Left hindlimb (tissue), 1 donor: ENCODE measurements around the gene ZFYVE1.
A peak's percentile ranks its signal among the peaks of the same experiment; 100 is the strongest.
"Not testable (repeated sequence)": the region's sequence is repeated elsewhere in the genome, so short reads cannot be mapped to it uniquely, and the experiment has no call there.

Experiments used
- DNase-seq: peaks from one replicate; pipeline ENCODE4 v3.0.0-alpha.2; 2018

The ZFYVE1 gene, protein sequence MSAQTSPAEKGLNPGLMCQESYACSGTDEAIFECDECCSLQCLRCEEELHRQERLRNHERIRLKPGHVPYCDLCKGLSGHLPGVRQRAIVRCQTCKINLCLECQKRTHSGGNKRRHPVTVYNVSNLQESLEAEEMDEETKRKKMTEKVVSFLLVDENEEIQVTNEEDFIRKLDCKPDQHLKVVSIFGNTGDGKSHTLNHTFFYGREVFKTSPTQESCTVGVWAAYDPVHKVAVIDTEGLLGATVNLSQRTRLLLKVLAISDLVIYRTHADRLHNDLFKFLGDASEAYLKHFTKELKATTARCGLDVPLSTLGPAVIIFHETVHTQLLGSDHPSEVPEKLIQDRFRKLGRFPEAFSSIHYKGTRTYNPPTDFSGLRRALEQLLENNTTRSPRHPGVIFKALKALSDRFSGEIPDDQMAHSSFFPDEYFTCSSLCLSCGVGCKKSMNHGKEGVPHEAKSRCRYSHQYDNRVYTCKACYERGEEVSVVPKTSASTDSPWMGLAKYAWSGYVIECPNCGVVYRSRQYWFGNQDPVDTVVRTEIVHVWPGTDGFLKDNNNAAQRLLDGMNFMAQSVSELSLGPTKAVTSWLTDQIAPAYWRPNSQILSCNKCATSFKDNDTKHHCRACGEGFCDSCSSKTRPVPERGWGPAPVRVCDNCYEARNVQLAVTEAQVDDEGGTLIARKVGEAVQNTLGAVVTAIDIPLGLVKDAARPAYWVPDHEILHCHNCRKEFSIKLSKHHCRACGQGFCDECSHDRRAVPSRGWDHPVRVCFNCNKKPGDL

DNA sequence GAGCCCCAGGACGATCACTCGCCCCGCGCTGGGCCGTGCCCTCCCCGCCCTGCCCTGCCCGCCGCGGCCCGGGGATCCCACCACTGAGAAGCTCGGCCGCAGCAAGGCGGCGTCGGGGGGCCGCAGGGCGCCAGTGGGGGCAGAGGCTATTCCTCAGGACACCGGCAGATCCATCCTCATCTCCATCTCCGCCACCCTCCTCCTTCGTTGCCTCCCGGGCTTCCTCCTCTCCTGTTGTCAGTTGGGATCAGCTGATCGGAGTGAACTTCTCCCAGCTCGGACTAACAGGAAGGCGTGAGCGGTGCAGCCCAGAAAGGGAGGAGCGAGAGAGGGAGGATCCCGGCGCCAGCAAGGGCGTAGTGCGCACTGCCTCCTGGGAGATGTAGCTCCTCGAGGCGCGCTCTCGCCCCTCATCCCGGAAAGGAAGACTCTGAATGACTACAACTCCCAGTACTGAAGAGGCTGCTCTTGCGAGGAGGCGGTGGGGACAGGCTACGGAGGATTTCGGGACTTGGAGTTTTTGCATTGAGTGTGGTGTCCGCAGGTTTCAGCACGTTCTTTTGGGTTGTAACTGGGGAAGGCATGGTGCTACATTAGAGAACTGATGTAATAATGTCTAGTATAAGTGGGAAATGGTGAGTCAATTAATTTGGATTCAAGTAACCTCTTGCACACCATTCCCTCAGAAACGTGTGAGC is at the start of gene ZFYVE1:
TSS of gene ZFYVE1 (minus strand) at position 262 of the 698 bp plus-strand sequence. CDS start 2,598 bp downstream, outside the sequence.
- peak; percentile 98 for DNase-seq

- DNase-seq = no peak
These were observed 42.7 kb upstream of the ZFYVE1 start for GRCh38 chr14:73069585-73069984.

DNA sequence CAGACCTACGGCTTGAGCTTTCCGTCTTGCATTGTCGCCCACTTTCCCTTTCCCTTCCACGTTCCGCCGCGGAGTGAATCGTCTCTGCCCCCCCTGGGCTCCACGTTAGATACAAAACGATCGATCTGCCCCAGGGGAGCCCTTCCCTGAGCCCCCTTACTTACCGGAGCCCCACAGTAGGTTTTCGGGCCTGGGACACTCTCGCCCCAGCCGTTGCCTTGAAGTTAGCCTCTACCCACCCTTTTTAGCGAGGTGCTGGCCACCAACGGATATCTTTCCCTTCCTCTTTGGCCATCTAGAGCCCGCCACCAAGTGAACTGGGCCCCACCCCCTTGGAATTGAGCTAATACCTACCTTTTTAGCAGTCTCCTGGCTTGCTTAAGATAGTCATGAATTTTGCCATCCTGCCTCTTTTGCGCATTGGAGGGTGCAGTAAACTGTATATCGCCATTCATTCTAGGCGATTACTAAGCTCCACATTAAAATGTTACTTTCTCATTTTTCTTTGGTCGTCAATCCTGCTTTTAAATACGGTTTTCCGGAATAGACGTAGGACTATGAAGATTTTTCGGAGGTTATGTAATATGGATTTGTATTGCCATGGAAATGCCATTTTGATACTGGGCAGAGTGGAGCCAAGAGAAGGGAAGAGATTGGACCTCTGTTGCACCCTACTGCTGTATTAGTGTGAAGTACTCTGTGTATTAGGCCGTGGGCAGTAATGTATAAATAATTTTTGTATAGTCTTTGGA is 32.2 kb upstream of the ZFYVE1 start:
- DNase-seq = no peak

DNA sequence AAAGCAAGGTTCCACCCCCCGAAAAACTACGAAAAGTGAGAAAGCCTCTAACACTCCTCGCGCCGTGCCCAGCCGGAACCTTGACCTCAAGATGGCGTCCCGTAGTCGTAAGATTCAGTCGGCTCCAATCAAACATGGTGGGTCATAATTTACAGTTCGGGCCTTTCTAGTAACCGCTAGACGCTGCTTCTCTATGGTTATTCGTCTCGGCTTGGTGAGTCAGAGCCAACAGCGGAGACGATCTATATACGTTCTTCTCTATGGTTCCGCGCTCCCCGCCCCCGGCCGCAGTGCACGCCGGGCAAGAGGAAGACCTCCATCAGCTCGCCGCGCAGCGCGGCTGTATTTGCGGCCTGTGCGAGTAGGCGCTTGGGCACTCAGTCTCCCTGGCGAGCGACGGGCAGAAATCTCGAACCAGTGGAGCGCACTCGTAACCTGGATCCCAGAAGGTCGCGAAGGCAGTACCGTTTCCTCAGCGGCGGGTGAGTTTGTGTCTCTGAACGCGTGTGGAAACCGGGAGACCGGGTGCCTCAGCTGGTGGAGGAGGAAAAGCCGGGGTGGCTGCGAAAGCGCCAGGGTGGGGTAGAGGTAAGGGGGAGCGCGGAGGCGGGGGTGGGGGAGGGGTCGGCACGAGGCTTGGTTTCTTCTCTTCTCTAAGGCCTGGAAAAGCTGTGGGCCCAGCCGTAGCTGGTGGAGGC is 31.5 kb upstream of the ZFYVE1 start, which contains the start of gene RBM25:
TSS of gene RBM25 (plus strand) at position 311 of the 698 bp plus-strand sequence. CDS start 13,108 bp downstream, outside the sequence.
- DNase-seq = peak; percentile 97

DNA sequence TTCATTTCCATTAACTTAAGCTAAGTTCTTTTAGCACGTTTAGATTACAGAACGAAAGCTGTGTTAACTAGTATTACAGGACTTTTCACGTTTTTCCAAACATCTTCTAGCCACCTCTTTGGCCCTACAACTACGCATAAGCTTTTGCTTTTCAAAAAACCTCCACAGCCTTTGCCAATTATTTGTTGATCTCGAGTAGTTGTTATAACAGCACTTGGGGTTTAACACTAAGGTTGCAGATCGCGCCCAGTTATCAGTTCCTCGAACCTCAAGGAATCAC is 31.0 kb upstream of the ZFYVE1 start:
- DNase-seq = no peak

DNA sequence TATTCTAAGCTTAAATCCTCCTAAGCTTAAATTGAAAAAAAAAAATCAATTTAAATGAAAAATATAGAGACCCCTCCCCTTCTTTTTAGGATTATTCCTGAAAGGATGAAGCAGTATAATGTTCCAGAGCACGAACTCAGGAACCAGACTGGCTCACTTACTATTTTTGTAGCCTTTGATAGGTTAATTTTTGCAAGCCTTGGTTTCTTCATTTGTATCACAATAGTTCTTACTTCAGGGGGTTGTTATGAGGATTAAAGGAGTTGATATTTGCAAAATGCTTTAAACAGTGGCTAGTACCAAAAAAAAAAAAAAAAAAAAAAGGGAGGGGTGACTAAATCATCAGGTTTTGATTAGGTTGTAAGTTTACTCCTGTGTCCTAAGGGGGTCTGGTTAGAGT is 28.3 kb upstream of the ZFYVE1 start:
- no peak for DNase-seq

GRCh38 chr14:73049428-73049827 is 22.5 kb upstream of the ZFYVE1 start:
- no peak for DNase-seq

GRCh38 chr14:73047808-73048207 is 20.9 kb upstream of the ZFYVE1 start:
- DNase-seq = no peak

GRCh38 chr14:73036706-73037450 is 10.0 kb upstream of the ZFYVE1 start:
- DNase-seq = not testable (repeated sequence)

GRCh38 chr14:73027984-73028383 is 1.1 kb upstream of the ZFYVE1 start:
- no peak for DNase-seq

- DNase-seq = no peak
These were observed 640 bp upstream of the ZFYVE1 start for GRCh38 chr14:73027546-73027945.

GRCh38 chr14:73026243-73026844 is 562 bp downstream of the ZFYVE1 start:
- no peak for DNase-seq

- no peak for DNase-seq
These were observed 1.4 kb downstream of the ZFYVE1 start for GRCh38 chr14:73025544-73025943.

DNA sequence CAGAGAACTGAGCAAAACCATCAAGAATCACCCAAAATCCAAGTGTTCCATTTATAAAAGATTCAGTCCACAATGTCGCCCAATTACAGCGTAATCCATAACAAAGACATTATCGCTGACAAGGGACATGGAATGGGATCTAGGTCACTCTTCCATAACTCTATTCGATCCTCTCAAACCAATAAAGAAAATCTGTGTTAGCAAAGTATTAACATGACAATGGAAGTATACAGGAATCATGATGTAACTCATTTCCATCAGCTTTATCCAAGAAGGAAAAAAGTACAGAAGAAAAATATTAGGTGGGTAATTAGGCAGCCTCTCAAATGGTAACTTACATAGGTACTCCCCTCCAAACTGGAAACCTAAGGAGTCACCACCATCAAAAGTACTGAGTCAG is 4.9 kb downstream of the ZFYVE1 start:
- no peak for DNase-seq

- DNase-seq = not testable (repeated sequence)
These were observed 10.9 kb downstream of the ZFYVE1 start for GRCh38 chr14:73016011-73016410.

GRCh38 chr14:73015552-73015951 is 11.4 kb downstream of the ZFYVE1 start:
- DNase-seq = not testable (repeated sequence)

DNA sequence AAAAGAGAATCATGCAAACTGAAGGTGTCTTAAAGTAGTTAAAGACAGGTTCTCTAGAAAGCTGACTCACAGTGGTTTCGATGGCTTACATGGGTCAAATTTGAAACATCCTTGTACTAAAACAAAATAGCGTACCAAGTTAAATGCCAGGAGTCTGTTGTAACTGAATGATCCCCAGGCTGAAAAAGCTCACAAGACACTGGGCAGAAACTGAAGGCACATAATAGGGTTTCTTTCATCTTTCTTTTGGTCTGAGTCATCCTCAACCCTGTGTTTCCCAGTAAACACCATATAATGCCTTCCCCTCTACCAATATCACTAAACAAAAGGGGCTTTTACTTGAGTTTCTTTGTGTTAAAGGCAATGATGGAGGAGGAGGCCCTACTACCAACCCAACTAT is 12.8 kb downstream of the ZFYVE1 start:
- DNase-seq = no peak

DNA sequence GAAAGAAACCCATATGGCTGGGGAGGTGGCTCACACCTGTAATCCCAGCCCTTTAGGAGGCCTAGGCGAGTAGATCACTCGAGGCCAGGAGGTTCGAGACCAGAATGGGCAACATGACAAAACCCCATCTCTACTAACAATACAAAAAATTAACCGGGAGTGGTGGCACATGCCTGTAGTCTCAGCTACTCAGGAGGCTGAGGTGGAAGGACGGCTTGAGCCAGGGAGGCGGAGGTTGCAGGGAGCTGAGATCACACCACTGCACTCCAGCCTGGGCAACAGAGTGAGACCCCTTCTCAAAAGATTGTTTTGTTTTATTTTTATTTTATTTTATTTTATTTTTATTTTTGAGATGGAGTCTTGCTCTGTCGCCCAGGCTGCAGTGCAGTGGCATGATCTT is 15.7 kb downstream of the ZFYVE1 start:
- not testable (repeated sequence) for DNase-seq

GRCh38 chr14:73008501-73008900 is 18.4 kb downstream of the ZFYVE1 start:
- DNase-seq = no peak

- DNase-seq = no peak
These were observed 19.1 kb downstream of the ZFYVE1 start for GRCh38 chr14:73007835-73008234.

GRCh38 chr14:73004641-73005040 is 22.3 kb downstream of the ZFYVE1 start:
- not testable (repeated sequence) for DNase-seq
